ENCODE results near the gene UPF1.
"Not testable (repeated sequence)": the region's sequence is repeated elsewhere in the genome, so short reads cannot be mapped to it uniquely, and the experiment has no call there.

The UPF1 gene

GRCh38 chr19:18898081-18898606, 66.4 kb downstream of the UPF1 start:
- Histone ChIP-seq H3K27me3 (ENCODE audit: control insufficient read depth in 1 of 2, insufficient read depth in 2 of 2, low read length in 2 of 2) (peaks cover 23 to 24% of the 10 kb centered on the region in 2 donors), H3K27ac (ENCODE audit: low read depth, low read length) (no peak overlapping the region), H3K4me1 (ENCODE audit: control insufficient read depth in 1 of 2, insufficient read depth in 2 of 2, low read length in 2 of 2) (peaks cover 11 to 12% of the 10 kb centered on the region in 2 donors), H3K9me3 (ENCODE audit: control insufficient read depth in 1 of 2, low read length in 2 of 2) (no peaks in the 10 kb centered on the region), H3K36me3 (ENCODE audit: control insufficient read depth in 1 of 2, insufficient read depth in 2 of 2, low read length in 2 of 2) (peaks cover 10 to 34% of the 10 kb centered on the region in 2 donors), H3K4me3 (ENCODE audit: low read depth in 1 of 2, low read length in 2 of 2) (no peak overlapping the region), H3K9ac (ENCODE audit: low read depth in 1 of 2, low read length in 2 of 2) (no peak overlapping the region)

DNA sequence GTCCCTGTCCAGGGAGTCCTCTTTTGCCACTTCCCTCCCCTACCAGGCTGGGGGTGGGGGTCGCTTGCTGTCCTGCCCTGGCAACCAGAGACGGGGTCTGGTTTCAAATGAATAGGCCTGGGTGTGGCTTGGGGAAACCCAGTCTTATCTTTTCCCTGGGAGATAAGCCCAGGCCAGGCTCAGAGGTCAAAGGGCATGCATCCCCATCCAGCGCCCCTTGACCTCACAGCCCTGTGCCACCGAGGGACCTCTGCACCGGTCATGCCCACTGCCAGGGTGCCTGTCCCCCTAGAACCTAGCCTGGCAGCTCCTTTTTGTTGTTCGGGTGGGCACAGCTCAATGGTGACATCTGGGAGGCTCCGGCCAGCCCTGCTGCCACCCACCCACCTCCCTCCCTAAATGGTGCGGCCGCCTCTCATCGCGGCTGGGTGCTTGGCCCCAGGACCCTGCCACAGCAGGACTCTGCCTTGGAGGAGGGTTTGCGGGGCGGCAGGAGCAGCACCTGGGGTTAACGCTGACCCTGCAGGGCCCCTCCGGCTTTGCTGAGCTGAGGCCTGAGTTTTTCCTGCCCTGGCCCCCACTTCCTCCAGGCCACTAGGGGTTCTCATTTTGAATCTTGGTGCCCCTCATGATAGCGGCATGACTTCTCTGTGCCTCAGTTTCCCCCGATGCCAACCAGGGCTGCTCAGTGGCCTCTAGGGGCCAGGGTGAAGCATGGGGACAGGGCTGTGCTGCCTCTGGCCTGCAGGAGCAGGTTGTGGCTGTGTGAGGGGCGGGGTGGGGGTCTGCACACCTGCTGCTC, 67.0 kb downstream of the UPF1 start:
- no peaks in the 10 kb centered on the region for H3K9me3 ChIP-seq (ENCODE audit: control insufficient read depth in 1 of 2, low read length in 2 of 2)
- no peak overlapping the region for H3K4me3 ChIP-seq (ENCODE audit: low read depth in 1 of 2, low read length in 2 of 2)
- peaks cover 11 to 12% of the 10 kb centered on the region in 2 donors for H3K4me1 ChIP-seq (ENCODE audit: control insufficient read depth in 1 of 2, insufficient read depth in 2 of 2, low read length in 2 of 2)
- no peak overlapping the region for H3K9ac ChIP-seq (ENCODE audit: low read depth in 1 of 2, low read length in 2 of 2)
- peaks cover 23 to 24% of the 10 kb centered on the region in 2 donors for H3K27me3 ChIP-seq (ENCODE audit: control insufficient read depth in 1 of 2, insufficient read depth in 2 of 2, low read length in 2 of 2)
- H3K36me3 ChIP-seq (ENCODE audit: control insufficient read depth in 1 of 2, insufficient read depth in 2 of 2, low read length in 2 of 2) = peaks cover 10 to 39% of the 10 kb centered on the region in 2 donors
- no peak overlapping the region for H3K27ac ChIP-seq (ENCODE audit: low read depth, low read length)

DNA sequence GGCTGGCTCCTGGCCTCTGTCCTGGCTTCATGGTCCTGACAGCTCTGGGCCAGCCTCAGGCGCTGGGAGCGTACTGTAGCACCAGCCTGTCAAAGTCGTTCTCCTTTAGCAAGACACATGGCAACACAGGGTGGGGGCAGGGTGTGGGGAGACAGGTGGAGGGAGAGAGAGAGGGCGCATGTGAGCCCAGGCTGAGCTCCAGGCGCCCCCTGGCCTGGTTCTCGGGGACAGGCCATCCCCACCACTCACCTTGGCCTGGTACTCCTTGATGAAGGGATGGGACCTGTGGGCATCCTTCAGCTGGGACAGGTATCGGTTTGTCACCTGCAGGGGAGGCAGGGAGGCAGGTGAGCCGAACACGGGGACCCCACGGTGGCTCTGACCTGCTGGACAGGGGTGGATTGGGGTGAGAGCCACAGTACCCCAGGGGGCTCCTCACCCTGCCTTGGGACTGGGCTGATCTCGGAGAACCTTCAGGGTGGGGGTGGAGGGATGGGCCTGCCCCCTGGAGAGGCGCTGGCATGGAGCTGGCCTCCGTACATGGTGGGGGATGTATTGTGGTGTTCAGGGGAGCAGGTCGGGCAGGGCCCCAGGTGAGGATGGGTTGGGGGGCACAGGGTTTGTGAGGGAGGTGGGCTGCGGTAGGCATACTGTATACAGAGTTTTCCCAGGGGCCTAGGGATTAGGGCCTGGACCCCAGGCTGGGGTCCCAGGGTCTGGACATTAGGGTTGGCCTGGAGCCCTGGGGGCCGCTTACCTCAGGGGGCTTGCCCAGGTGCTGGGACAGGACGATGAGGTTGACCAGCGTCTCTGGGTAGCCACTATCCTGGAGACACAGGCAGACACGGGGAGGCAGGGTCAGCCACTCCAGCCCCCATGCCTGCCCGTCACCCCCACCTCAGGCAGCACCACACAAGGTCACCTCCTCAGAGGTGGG, 68.1 kb downstream of the UPF1 start:
- H3K4me1 ChIP-seq (ENCODE audit: control insufficient read depth in 1 of 2, insufficient read depth in 2 of 2, low read length in 2 of 2) = peaks cover 11% of the 10 kb centered on the region in 2 donors
- no peak overlapping the region for H3K9ac ChIP-seq (ENCODE audit: low read depth in 1 of 2, low read length in 2 of 2)
- H3K27me3 ChIP-seq (ENCODE audit: control insufficient read depth in 1 of 2, insufficient read depth in 2 of 2, low read length in 2 of 2) = peaks cover 13 to 18% of the 10 kb centered on the region in 2 donors
- no peak overlapping the region for H3K4me3 ChIP-seq (ENCODE audit: low read depth in 1 of 2, low read length in 2 of 2)
- H3K9me3 ChIP-seq (ENCODE audit: control insufficient read depth in 1 of 2, low read length in 2 of 2) = no peaks in the 10 kb centered on the region
- H3K27ac ChIP-seq (ENCODE audit: low read depth, low read length) = no peak overlapping the region
- peaks cover 13 to 47% of the 10 kb centered on the region in 2 donors for H3K36me3 ChIP-seq (ENCODE audit: control insufficient read depth in 1 of 2, insufficient read depth in 2 of 2, low read length in 2 of 2)

DNA sequence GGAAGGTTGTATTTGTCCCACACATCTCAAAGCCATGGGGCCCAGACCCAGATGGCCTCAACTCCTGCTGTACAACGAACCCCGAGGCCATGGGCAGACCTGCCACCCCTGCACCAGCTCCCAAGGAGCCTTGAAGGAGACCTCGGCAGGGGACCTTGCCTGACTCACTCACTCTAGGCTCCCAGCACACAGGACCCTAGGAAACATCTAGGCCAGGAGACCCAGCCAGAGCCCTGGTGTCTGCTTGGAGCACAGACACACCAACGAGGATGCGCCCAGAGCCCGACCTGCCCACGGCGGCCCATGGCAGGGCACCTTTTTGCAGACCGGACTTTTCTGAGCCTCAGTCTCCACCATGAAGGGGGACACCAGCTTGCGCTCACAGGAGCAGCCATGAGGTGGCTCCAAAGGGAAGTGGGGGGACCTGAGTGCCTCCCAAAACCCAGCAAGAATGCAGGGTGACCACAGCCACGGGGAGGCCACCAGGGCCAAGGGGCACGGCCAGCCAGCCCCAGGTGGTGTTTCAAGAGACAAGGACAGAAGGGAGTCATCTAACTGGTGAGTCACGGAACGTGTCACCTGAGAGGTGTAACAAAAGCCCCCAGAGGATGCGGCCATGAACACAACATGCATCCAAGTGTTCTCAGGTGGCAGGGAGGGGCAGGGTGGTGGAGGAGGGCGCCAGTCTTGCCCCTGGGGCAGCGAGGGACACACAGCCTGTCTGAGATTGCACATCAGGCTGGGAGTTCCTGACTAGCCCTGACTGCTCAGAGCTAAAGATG, 69.1 kb downstream of the UPF1 start:
- Histone ChIP-seq H3K27ac (ENCODE audit: low read depth, low read length) (no peak overlapping the region), H3K27me3 (ENCODE audit: control insufficient read depth in 1 of 2, insufficient read depth in 2 of 2, low read length in 2 of 2) (peaks cover 10 to 11% of the 10 kb centered on the region in 2 donors)

GRCh38 chr19:18901491-18901890, 69.7 kb downstream of the UPF1 start:
- Histone ChIP-seq H3K4me3 (ENCODE audit: low read depth in 1 of 2, low read length in 2 of 2) (no peak overlapping the region), H3K27ac (ENCODE audit: low read depth, low read length) (no peak overlapping the region), H3K27me3 (ENCODE audit: control insufficient read depth in 1 of 2, insufficient read depth in 2 of 2, low read length in 2 of 2) (peaks cover 9% of the 10 kb centered on the region in 2 donors), H3K4me1 (ENCODE audit: control insufficient read depth in 1 of 2, insufficient read depth in 2 of 2, low read length in 2 of 2) (peaks cover 9 to 11% of the 10 kb centered on the region in 2 donors), H3K9ac (ENCODE audit: low read depth in 1 of 2, low read length in 2 of 2) (no peak overlapping the region), H3K9me3 (ENCODE audit: control insufficient read depth in 1 of 2, low read length in 2 of 2) (no peaks in the 10 kb centered on the region), H3K36me3 (ENCODE audit: control insufficient read depth in 1 of 2, insufficient read depth in 2 of 2, low read length in 2 of 2) (peaks cover 25 to 62% of the 10 kb centered on the region in 2 donors)

More for the DNA sequence above, 69.1 kb downstream of the UPF1 start:
- Histone ChIP-seq H3K4me3 (ENCODE audit: low read depth in 1 of 2, low read length in 2 of 2) (no peak overlapping the region), H3K4me1 (ENCODE audit: control insufficient read depth in 1 of 2, insufficient read depth in 2 of 2, low read length in 2 of 2) (peaks cover 9 to 11% of the 10 kb centered on the region in 2 donors), H3K9me3 (ENCODE audit: control insufficient read depth in 1 of 2, low read length in 2 of 2) (no peaks in the 10 kb centered on the region), H3K9ac (ENCODE audit: low read depth in 1 of 2, low read length in 2 of 2) (no peak overlapping the region), H3K36me3 (ENCODE audit: control insufficient read depth in 1 of 2, insufficient read depth in 2 of 2, low read length in 2 of 2) (peaks cover 21 to 56% of the 10 kb centered on the region in 2 donors)

DNA sequence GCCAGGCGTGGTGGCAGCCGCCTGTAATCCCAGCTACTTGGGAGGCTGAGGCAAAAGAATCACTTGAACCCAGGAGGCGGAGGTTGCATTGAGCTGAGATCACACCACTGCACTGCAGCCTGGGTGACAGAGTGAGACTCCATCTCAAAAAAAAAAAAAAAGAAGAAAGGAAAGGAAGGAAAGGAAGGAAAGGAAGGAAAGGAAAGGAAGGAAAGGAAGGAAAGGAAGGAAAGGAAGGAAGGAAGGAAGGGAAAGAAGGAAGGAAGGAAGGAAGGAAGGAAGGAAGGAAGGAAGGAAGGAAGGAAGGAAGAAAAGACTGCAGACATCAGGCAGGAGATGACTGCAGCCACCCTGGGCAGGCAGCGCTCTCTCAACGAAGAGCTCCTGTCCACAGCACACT, 70.8 kb downstream of the UPF1 start:
- not testable (repeated sequence) for H3K27ac ChIP-seq (ENCODE audit: low read depth, low read length)
- peaks cover 31 to 72% of the 10 kb centered on the region in 2 donors for H3K36me3 ChIP-seq (ENCODE audit: control insufficient read depth in 1 of 2, insufficient read depth in 2 of 2, low read length in 2 of 2)

DNA sequence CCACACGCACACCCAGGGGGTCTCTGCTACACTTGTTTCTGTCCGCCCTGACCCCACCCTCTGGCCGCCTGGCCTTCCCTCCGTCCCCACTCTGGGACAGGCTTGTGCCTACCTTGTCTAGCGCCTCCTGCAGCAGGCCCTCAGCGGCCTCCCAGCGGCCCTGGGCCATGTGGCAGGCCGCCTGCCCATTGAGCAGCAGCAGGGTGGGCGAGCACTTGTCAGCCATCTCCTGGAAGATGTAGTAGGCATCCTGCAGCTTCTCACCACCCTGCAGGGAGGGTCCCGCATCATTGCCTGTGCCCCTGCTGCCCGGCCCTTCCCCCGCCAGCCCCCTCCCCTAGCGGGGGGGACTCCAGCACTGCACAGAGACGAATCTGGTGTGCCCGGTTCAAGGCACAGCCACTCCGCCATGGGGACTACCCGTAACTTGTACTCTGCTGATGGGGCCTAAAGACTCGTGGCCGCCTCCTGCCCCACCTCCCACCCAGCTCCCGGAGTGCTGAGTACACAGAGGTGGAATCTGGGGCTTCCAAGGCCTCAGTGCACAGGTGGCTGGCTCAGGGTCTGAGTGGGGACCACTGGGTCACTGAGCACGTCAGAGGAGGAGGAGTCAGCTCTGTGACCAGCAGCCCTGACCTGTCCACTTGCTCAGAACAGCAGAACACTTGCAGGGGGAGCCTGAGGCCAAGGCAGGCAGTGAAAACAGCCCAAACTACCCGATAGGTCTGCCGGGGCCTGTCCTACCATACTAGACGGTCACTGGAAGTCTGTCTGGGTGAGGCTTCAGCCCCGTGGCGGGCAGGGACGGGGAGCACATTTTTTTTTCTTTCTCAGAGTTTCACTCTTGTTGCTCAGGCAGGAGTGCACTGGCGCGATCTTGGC, 71.6 kb downstream of the UPF1 start:
- Histone ChIP-seq H3K27me3 (ENCODE audit: control insufficient read depth in 1 of 2, insufficient read depth in 2 of 2, low read length in 2 of 2) (no peaks in the 10 kb centered on the region), H3K4me3 (ENCODE audit: low read depth in 1 of 2, low read length in 2 of 2) (no peak overlapping the region), H3K27ac (ENCODE audit: low read depth, low read length) (no peak overlapping the region), H3K4me1 (ENCODE audit: control insufficient read depth in 1 of 2, insufficient read depth in 2 of 2, low read length in 2 of 2) (peaks cover 7 to 8% of the 10 kb centered on the region in 2 donors), H3K9ac (ENCODE audit: low read depth in 1 of 2, low read length in 2 of 2) (no peak overlapping the region), H3K9me3 (ENCODE audit: control insufficient read depth in 1 of 2, low read length in 2 of 2) (no peaks in the 10 kb centered on the region), H3K36me3 (ENCODE audit: control insufficient read depth in 1 of 2, insufficient read depth in 2 of 2, low read length in 2 of 2) (peaks cover 31 to 79% of the 10 kb centered on the region in 2 donors)

More for the DNA sequence above, 70.8 kb downstream of the UPF1 start:
- H3K9ac ChIP-seq (ENCODE audit: low read depth in 1 of 2, low read length in 2 of 2); H3K9me3 ChIP-seq (ENCODE audit: control insufficient read depth in 1 of 2, low read length in 2 of 2); H3K27me3 ChIP-seq (ENCODE audit: control insufficient read depth in 1 of 2, insufficient read depth in 2 of 2, low read length in 2 of 2); H3K4me3 ChIP-seq (ENCODE audit: low read depth in 1 of 2, low read length in 2 of 2): not testable (repeated sequence)
- H3K4me1 ChIP-seq (ENCODE audit: control insufficient read depth in 1 of 2, insufficient read depth in 2 of 2, low read length in 2 of 2) = peaks cover 9 to 11% of the 10 kb centered on the region in 2 donors

GRCh38 chr19:18904334-18905057, 72.7 kb downstream of the UPF1 start:
- Histone ChIP-seq H3K4me3 (ENCODE audit: low read depth in 1 of 2, low read length in 2 of 2) (no peak overlapping the region), H3K9ac (ENCODE audit: low read depth in 1 of 2, low read length in 2 of 2) (no peak overlapping the region), H3K27me3 (ENCODE audit: control insufficient read depth in 1 of 2, insufficient read depth in 2 of 2, low read length in 2 of 2) (no peaks in the 10 kb centered on the region), H3K27ac (ENCODE audit: low read depth, low read length) (no peak overlapping the region), H3K36me3 (ENCODE audit: control insufficient read depth in 1 of 2, insufficient read depth in 2 of 2, low read length in 2 of 2) (peaks cover 30 to 79% of the 10 kb centered on the region in 2 donors), H3K9me3 (ENCODE audit: control insufficient read depth in 1 of 2, low read length in 2 of 2) (no peaks in the 10 kb centered on the region), H3K4me1 (ENCODE audit: control insufficient read depth in 1 of 2, insufficient read depth in 2 of 2, low read length in 2 of 2) (no peaks in the 10 kb centered on the region)

All from duodenal mucosa (tissue), 2 donors.